Measurements from ENCODE around the gene KCNJ9. TPM values are rescaled to one million over a fixed set of nuclear protein-coding genes. Genes with fewer than 3 reads are reported as not detected.
A peak's percentile ranks its signal among the peaks of the same experiment; 100 is the strongest.

Gene KCNJ9
- total and polyA plus RNA-seq, 2 of the 13 experiments (the other 11 are each of a cell fraction or from before 2014, with no cell fraction given), result not detected

DNA sequence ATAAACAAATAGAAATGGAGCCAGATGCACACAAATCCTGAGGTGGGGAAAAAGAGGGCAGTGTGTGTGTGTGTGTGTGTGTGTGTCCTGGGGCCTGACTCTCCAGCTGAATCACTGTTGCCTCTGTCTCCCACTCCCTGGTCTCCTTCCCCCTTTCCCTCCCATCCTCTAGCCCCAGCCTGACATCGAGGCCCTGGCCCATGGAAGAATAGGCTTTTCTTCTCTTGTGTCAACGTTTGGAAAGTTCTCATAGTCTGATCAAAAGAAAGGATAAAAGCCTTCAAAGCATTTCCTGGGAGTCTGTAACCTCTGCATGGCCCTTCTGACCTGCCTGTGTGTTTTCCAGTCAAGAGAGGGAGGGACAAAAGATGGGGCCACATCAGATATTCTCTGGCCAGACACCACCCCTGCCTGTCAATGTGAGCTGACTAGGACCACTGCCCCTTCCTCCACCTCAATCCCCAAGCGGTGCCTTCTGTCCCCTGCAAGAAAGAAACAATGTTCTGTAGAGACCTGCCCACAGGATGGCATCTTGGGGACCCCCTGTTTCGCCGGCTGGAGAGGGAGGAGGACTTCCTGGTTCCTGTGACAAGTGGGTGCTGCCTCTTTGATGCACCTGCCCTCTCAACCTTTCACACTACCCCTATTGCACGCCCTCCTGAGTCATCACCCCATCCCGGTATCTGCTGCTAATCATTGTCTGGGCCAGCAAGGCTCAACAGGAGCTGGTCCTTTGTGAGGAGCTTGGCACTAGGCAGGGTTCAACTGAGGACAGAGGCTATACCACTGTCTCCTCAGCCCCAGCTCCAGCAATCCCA lies 27.6 kb upstream of the KCNJ9 start (continued):
- TF ChIP-seq HNF4A (CRISPR knock-in tag; IDR thresholded peaks at IDR 0.05), result peak; percentile 61
- TF ChIP-seq, protein P1, sequence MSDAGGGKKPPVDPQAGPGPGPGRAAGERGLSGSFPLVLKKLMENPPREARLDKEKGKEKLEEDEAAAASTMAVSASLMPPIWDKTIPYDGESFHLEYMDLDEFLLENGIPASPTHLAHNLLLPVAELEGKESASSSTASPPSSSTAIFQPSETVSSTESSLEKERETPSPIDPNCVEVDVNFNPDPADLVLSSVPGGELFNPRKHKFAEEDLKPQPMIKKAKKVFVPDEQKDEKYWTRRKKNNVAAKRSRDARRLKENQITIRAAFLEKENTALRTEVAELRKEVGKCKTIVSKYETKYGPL (CRISPR knock-in tag; IDR thresholded peaks at IDR 0.05), result no peak
- no peak for TF ChIP-seq MYNN (CRISPR knock-in tag; IDR thresholded peaks at IDR 0.05; ENCODE audit: low read depth)
- TF ChIP-seq ZNF460 (CRISPR knock-in tag; IDR thresholded peaks at IDR 0.05; ENCODE audit: borderline replicate concordance), result no peak
- TF ChIP-seq ZNF816 (CRISPR knock-in tag; IDR thresholded peaks at IDR 0.05; ENCODE audit: borderline replicate concordance), result no peak
- TF ChIP-seq ZNF766 (CRISPR knock-in tag; IDR thresholded peaks at IDR 0.05; ENCODE audit: borderline replicate concordance), result no peak
- no peak for TF ChIP-seq FOXM1 (CRISPR knock-in tag; IDR thresholded peaks at IDR 0.05)
- TF ChIP-seq MBNL3 (CRISPR knock-in tag; conservative IDR thresholded peaks at IDR 0.05), result no peak
- peak; percentile 65; the same call in 1 of the 2 replicates for TF ChIP-seq ZNF788 (CRISPR knock-in tag; IDR thresholded peaks at IDR 0.05; ENCODE audit: borderline replicate concordance)
- TF ChIP-seq NFYC (CRISPR knock-in tag; IDR thresholded peaks at IDR 0.05), result no peak
- peak; percentile 93 for TF ChIP-seq NCOR1 (IDR thresholded peaks at IDR 0.05; ENCODE audit: borderline replicate concordance, low read length)
- no peak for TF ChIP-seq ZNF780A (CRISPR knock-in tag; IDR thresholded peaks at IDR 0.05)
- no peak for TF ChIP-seq JDP2 (CRISPR knock-in tag; IDR thresholded peaks at IDR 0.05; ENCODE audit: borderline replicate concordance)
- peak; percentile 28; the same call in 1 of the 2 replicates for TF ChIP-seq SIX4 (CRISPR knock-in tag; IDR thresholded peaks at IDR 0.05)
- TF ChIP-seq ZNF709 (CRISPR knock-in tag; IDR thresholded peaks at IDR 0.05), result no peak
- no peak for TF ChIP-seq ZNF619 (CRISPR knock-in tag; IDR thresholded peaks at IDR 0.05)
- no peak for TF ChIP-seq GABPA (IDR thresholded peaks at IDR 0.05; ENCODE audit: low read depth, low read length)
- no peak for TF ChIP-seq GABPA (CRISPR knock-in tag; IDR thresholded peaks at IDR 0.05; ENCODE audit: low read depth)
- no peak for TF ChIP-seq BRF2 (CRISPR knock-in tag; IDR thresholded peaks at IDR 0.05)
- no peak for TF ChIP-seq ZNF274 (CRISPR knock-in tag; IDR thresholded peaks at IDR 0.05)
- no peak for TF ChIP-seq ZNF30 (CRISPR knock-in tag; IDR thresholded peaks at IDR 0.05)
- TF ChIP-seq SMARCC2 (IDR thresholded peaks at IDR 0.05), result no peak
- TF ChIP-seq ZNF224 (CRISPR knock-in tag; IDR thresholded peaks at IDR 0.05), result no peak
- TF ChIP-seq ZNF3 (CRISPR knock-in tag; IDR thresholded peaks at IDR 0.05), result no peak
- TF ChIP-seq SMAD1 (CRISPR knock-in tag; IDR thresholded peaks at IDR 0.05; ENCODE audit: borderline replicate concordance, low read depth), result no peak
- no peak for TF ChIP-seq PRDM10 (CRISPR knock-in tag; IDR thresholded peaks at IDR 0.05; ENCODE audit: low read depth)
